Renal pelvis (tissue), 4 donors: ENCODE measurements around the gene ZSWIM3. TPM values are rescaled to one million over a fixed set of nuclear protein-coding genes. Genes with fewer than 3 reads are reported as not detected.

ENCODE experiments used
- DNase-seq: peaks from one replicate; pipeline ENCODE4 v3.0.0-alpha.2; 2013
- polyA plus RNA-seq, 3 donors: library from polyadenylated mRNA; unstranded; fragments of 120-200 nt; gene quantifications; one replicate each; pipeline ENCODE4 v1.2.1, GENCODE V29; 2013; ENCODE audit not compliant: insufficient read length in 3 of 3

Gene ZSWIM3
- polyA plus RNA-seq, 3 donors: 5.9 to 6.5 (median 6.1) TPM

GRCh38 chr20:45908084-45908483 is 50.7 kb downstream of the ZSWIM3 start:
- DNase-seq: no peak

GRCh38 chr20:45909336-45909808 is 52.0 kb downstream of the ZSWIM3 start:
- DNase-seq: no peak

- DNase-seq: no peak
Measured at GRCh38 chr20:45909817-45910669, 52.6 kb downstream of the ZSWIM3 start.

- peak; percentile 98 for DNase-seq
Measured at GRCh38 chr20:45910670-45911485, 53.5 kb downstream of the ZSWIM3 start.

GRCh38 chr20:45911486-45912343 is 54.3 kb downstream of the ZSWIM3 start, which contains the start of gene PLTP:
Gene PLTP (minus strand): TSS chr20:45912155. CDS start chr20:45911452, 703 bp downstream.
- DNase-seq: peak; percentile 77

GRCh38 chr20:45912344-45912682 is 54.9 kb downstream of the ZSWIM3 start:
- no peak for DNase-seq

GRCh38 chr20:45913116-45913515 is 55.7 kb downstream of the ZSWIM3 start:
- no peak for DNase-seq

- no peak for DNase-seq
Measured at GRCh38 chr20:45917790-45918141, 60.4 kb downstream of the ZSWIM3 start.

- DNase-seq: peak; percentile 47
Measured at GRCh38 chr20:45918182-45918737, 60.8 kb downstream of the ZSWIM3 start.

- DNase-seq: no peak
Measured at GRCh38 chr20:45918779-45919537, 61.5 kb downstream of the ZSWIM3 start.

- DNase-seq: peak; percentile 73
Measured at GRCh38 chr20:45919542-45920399, 62.4 kb downstream of the ZSWIM3 start.

GRCh38 chr20:45920462-45921336 is 63.3 kb downstream of the ZSWIM3 start:
- DNase-seq: no peak

- DNase-seq: peak; percentile 23
Measured at GRCh38 chr20:45921337-45922189, 64.1 kb downstream of the ZSWIM3 start.

GRCh38 chr20:45924391-45925261 is 67.2 kb downstream of the ZSWIM3 start:
- peak; percentile 57 for DNase-seq

- peak; percentile 27 for DNase-seq
Measured at GRCh38 chr20:45925821-45926506, 68.5 kb downstream of the ZSWIM3 start.

GRCh38 chr20:45926731-45927070 is 69.3 kb downstream of the ZSWIM3 start:
- DNase-seq: no peak
